ENCODE measurements around the gene MGMT.
A peak's percentile ranks its signal among the peaks of the same experiment; 100 is the strongest.

MGMT gene

GRCh38 chr10:129744134-129745111, 277.4 kb downstream of the MGMT start:
- DNase-seq = no peak

- DNase-seq = no peak
Measured at GRCh38 chr10:129745186-129745750, 278.2 kb downstream of the MGMT start.

- no peak for DNase-seq
Measured at GRCh38 chr10:129754211-129755050, 287.4 kb downstream of the MGMT start.

- DNase-seq = no peak
Measured at GRCh38 chr10:129755158-129755591, 288.1 kb downstream of the MGMT start.

GRCh38 chr10:129755621-129756020, 288.6 kb downstream of the MGMT start:
- no peak for DNase-seq

GRCh38 chr10:129756912-129757901, 290.2 kb downstream of the MGMT start:
- peak; percentile 24 for DNase-seq

- DNase-seq = no peak
Measured at GRCh38 chr10:129758207-129759021, 291.4 kb downstream of the MGMT start.

- DNase-seq = no peak
Measured at GRCh38 chr10:129759214-129760002, 292.4 kb downstream of the MGMT start.

- DNase-seq = no peak
Measured at GRCh38 chr10:129760003-129760315, 292.9 kb downstream of the MGMT start.

- DNase-seq = no peak
Measured at GRCh38 chr10:129760416-129760815, 293.4 kb downstream of the MGMT start.

- no peak for DNase-seq
Measured at GRCh38 chr10:129761197-129761972, 294.3 kb downstream of the MGMT start.

- DNase-seq = no peak
Measured at GRCh38 chr10:129761981-129762956, 295.2 kb downstream of the MGMT start.

- no peak for DNase-seq
Measured at GRCh38 chr10:129764011-129764900, 297.2 kb downstream of the MGMT start.

- DNase-seq = no peak
Measured at GRCh38 chr10:129764901-129765663, 298.0 kb downstream of the MGMT start.

GRCh38 chr10:129765664-129766550, 298.9 kb downstream of the MGMT start:
- DNase-seq = no peak
